OCI-LY3 (cell line): Measurements from ENCODE around the gene CGB3.

ENCODE experiments used
- H2AFZ ChIP-seq: fragments of 200-600, 300-600 bp; shearing (Covaris generic); 2 replicates; pipeline ENCODE4 v1.6.0; 2014; ENCODE audit warnings: antibody characterized with exemption, low read depth, low read length
- H3K27ac ChIP-seq: fragments of 200-600, 300-600 bp; sonication (generic); 2 replicates; pipeline ENCODE4 v1.5.1; 2014; ENCODE audit warnings: mild to moderate bottlenecking, low read length, moderate library complexity, mixed read lengths
- H3K27me3 ChIP-seq: fragments of 200-600, 300-600 bp; sonication (generic); 2 replicates; pipeline ENCODE4 v1.6.1; 2014; ENCODE audit warnings: low read depth, low read length, mixed read lengths
- H3K36me3 ChIP-seq: fragments of 200-600, 300-600 bp; sonication (generic); replicated peaks from 2 replicates; pipeline ENCODE3; 2014; ENCODE audit warnings: low read depth, low read length, mixed read lengths
- H3K4me1 ChIP-seq: fragments of 300-600, 200-600 bp; sonication (generic); 2 replicates; pipeline ENCODE4 v1.6.1; 2014; ENCODE audit warnings: low read length, mixed read lengths
- H3K4me2 ChIP-seq: fragments of 200-600, 300-600 bp; sonication (generic); 2 replicates; pipeline ENCODE4 v1.6.1; 2014; ENCODE audit warnings: low read length, mixed read lengths
- H3K4me3 ChIP-seq: fragments of 300-600, 200-600 bp; sonication (generic); 2 replicates; pipeline ENCODE4 v1.5.1; 2014; ENCODE audit warnings: antibody characterized with exemption, mild to moderate bottlenecking, low read length, moderate library complexity
- H3K79me2 ChIP-seq: fragments of 300-600, 200-600 bp; shearing (Covaris generic); 2 replicates; pipeline ENCODE4 v1.6.1; 2014; ENCODE audit warnings: mild to moderate bottlenecking, low read length, mixed read lengths
- H3K9ac ChIP-seq: fragments of 300-600, 200-600 bp; shearing (Covaris generic); 2 replicates; pipeline ENCODE4 v1.6.0; 2014; ENCODE audit warnings: mild to moderate bottlenecking, low read length, moderate library complexity
- H3K9me3 ChIP-seq: fragments of 200-600, 300-600 bp; shearing (Covaris generic); 2 replicates; pipeline ENCODE4 v1.6.1; 2014; ENCODE audit warnings: low read length, mixed read lengths; ENCODE audit not compliant: insufficient read depth
- H4K20me1 ChIP-seq: fragments of 200-600, 300-600 bp; sonication (generic); 2 replicates; pipeline ENCODE4 v1.6.1; 2016; ENCODE audit warnings: low read length, mixed read lengths; ENCODE audit not compliant: insufficient read depth
- CTCF ChIP-seq: fragments of 200-600, 300-600 bp; sonication (generic); IDR thresholded peaks from 2 replicates; pipeline ENCODE4 v1.5.1; 2014; ENCODE audit warnings: antibody characterized with exemption, low read length, low read depth
- EZH2phosphoT487 ChIP-seq: fragments of 200-600 bp; shearing (Covaris generic); IDR thresholded peaks from 2 replicates; pipeline ENCODE4 v1.6.1; 2018; ENCODE audit warnings: antibody characterized with exemption, mixed run types, low read depth

The CGB3 gene

DNA sequence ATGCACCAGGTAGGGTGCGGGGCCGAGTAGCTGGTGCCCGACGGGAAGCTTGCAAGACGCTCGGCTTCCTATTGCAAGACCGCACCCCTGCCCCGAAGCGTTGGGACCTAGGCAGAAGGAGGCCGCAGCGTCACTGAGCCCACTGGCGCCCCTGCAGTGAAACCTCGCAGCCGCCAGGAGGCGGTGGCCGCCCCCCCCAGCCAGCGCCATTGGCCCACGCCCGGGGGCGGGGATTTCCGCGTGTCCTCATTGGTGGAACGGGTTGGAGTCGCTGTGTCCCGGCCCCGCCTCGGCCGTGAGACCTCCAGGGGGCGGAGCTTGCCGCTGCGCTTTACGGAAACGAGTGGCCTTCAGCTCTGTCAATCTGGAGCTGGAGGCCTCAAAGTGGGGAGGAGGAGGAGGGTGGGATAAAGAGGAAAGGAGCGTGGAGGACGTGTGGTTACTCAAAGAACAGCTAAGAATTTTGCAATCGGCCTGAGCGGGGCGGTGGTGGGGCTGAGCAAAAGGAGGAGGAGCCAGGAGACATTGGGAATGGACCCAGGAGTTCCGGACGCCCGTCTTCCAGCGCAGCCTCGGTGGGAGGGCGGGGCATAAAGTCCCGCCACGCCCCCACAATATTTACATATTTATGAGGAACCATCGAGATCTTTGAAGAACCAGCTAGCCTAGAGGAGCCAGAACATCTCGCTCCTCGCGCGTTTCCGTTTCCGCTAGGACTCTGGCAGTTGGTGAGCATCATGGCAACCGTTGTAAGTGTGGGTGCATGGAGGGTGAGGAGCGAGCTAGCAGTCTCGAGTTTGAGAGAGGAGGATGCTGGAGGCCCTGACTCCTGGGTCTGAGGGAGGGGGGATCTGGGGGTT is 30.7 kb downstream of the CGB3 start, which contains the start of the genes GYS1 and RUVBL2:
Gene GYS1, minus strand, starts transcription at position 135 of the 860 bp plus-strand sequence. CDS start 197 bp downstream, outside the sequence.
Gene RUVBL2, plus strand, starts transcription at position 713 of the 860 bp plus-strand sequence. Its CDS starts 25 bp downstream, at position 738.
- Histone ChIP-seq H3K4me2 (peak within 1 kb of the TSS; percentile 93), H3K27me3 (no peaks in the 10 kb centered on the region), H3K36me3 (peaks cover 7% of the 10 kb centered on the region), H3K4me1 (peaks cover 16% of the 10 kb centered on the region), H2AFZ (0 out of 2 replicates have a peak within 1 kb of the TSS, but pooled peaks have one; percentile 29), H3K27ac (peak within 1 kb of the TSS; percentile 79), H4K20me1 (peaks cover 11% of the 10 kb centered on the region), H3K4me3 (peak within 1 kb of the TSS; percentile 85), H3K79me2 (peaks cover 66% of the 10 kb centered on the region), H3K9ac (peak within 1 kb of the TSS; percentile 84), H3K9me3 (no peaks in the 10 kb centered on the region)
- TF ChIP-seq EZH2phosphoT487 (no peak), CTCF (peak; percentile 74)

- Histone ChIP-seq H3K36me3 (peaks cover 12% of the 10 kb centered on the region), H3K4me2 (peak overlapping the region; percentile 93), H3K27me3 (no peaks in the 10 kb centered on the region), H4K20me1 (peaks cover 7% of the 10 kb centered on the region; the same call in 1 of the 2 replicates), H2AFZ (0 out of 2 replicates have a peak overlapping the region, but pooled peaks have one; percentile 4), H3K4me1 (peaks cover 16% of the 10 kb centered on the region), H3K9me3 (no peaks in the 10 kb centered on the region), H3K4me3 (peak overlapping the region; percentile 85), H3K27ac (peak overlapping the region; percentile 43), H3K9ac (peak overlapping the region; percentile 84), H3K79me2 (peaks cover 60% of the 10 kb centered on the region)
- TF ChIP-seq EZH2phosphoT487 (no peak), CTCF (no peak)
These were observed 31.5 kb downstream of the CGB3 start for GRCh38 chr19:48992581-48993174.

- Histone ChIP-seq H3K9ac (peak overlapping the region; percentile 84), H3K9me3 (no peaks in the 10 kb centered on the region), H4K20me1 (peaks cover 6% of the 10 kb centered on the region; the same call in 1 of the 2 replicates), H3K79me2 (peaks cover 54% of the 10 kb centered on the region), H3K27me3 (no peaks in the 10 kb centered on the region), H3K27ac (peak overlapping the region; percentile 43), H3K4me1 (peaks cover 16% of the 10 kb centered on the region), H2AFZ (no peak overlapping the region), H3K36me3 (peaks cover 14% of the 10 kb centered on the region), H3K4me2 (peak overlapping the region; percentile 93), H3K4me3 (peak overlapping the region; percentile 85)
- TF ChIP-seq EZH2phosphoT487 (no peak), CTCF (no peak)
These were observed 32.1 kb downstream of the CGB3 start for GRCh38 chr19:48991873-48992580.
